Stimulated activated CD4-positive, alpha-beta T cell treated with anti-CD3 and anti-CD28 coated beads, Interleukin-1b, Interleukin-23, amount 100 ng/mL, for 1 hour (primary cell): ENCODE results near the gene EDIL3.

Experiments used
- DNase-seq, 2 donors: peaks; one replicate each; pipeline ENCODE4 v3.0.0-alpha.2; 2020; ENCODE audit warnings: low read depth in 2 of 2

EDIL3 gene, protein sequence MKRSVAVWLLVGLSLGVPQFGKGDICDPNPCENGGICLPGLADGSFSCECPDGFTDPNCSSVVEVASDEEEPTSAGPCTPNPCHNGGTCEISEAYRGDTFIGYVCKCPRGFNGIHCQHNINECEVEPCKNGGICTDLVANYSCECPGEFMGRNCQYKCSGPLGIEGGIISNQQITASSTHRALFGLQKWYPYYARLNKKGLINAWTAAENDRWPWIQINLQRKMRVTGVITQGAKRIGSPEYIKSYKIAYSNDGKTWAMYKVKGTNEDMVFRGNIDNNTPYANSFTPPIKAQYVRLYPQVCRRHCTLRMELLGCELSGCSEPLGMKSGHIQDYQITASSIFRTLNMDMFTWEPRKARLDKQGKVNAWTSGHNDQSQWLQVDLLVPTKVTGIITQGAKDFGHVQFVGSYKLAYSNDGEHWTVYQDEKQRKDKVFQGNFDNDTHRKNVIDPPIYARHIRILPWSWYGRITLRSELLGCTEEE

DNA sequence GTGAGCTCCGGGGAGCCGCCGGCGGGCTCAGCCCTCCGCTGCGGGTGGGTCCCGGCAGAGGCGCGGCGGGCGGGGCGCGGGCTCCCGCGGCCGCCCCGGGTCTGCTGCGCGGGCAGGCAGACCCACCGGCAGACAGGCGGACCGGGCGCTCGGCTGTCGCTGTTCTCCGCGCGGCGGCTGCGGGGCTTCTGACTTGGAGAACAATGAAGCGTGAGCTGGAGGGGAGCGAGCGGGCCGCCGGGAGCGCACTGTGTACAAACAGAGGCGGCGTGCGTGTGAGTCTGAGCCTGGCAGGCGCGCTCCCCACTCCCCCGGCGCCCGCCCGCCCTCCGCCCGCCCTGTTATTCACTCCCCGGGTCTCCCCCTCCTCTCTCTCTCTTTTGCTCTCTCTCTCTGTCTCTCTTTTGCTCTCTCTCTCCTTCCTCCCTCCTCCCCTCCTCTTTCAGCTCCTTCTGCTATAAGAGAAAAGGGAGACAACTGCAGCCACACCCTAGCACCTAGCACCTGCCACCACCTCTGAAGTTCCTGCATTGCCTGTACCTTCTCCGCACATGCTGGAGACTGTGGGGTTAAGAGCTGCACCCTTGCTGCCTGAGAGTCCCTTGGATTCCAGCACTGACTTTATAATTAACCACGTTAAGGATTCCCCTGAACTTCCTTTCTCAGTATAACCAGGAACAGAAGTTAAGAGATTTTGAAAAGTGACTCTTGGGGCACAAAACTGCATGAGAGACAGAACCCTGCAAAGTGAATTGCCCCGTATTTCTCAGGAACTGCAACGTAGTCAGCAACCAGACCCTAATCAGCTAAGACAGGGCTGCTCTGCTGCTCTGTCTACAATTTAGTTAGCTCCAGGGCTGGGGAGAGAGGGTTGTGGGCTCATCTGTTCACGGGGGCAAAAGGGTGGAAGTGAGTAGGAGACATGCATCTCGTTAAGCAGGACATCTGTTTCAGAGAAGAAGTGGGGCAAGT lies at the start of gene EDIL3:
EDIL3 (minus strand) TSS at position 277 of the 972 bp plus-strand sequence. CDS start 506 bp downstream, outside the sequence.
- no peak for DNase-seq

DNA sequence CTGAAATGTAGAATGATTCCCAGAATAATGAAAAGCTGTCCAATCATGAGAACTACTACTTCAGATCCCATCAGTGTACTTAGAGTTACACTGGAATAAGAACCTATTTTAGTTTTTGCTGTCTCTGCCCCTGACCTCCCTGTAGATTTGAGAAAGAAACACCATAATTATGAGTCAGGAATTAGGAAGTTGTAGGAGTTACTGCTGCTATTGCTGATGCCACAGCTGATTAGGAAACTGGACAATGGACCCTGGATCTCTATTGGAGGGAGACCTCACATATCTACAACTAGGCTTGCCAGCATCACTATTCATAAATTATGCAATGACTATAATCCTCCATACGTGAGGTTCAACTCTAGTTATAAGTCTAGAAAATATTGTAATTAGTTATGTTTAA lies 48.8 kb upstream of the EDIL3 start:
- no peak for DNase-seq

- no peak for DNase-seq
Measured at GRCh38 chr5:84430863-84431663, 46.4 kb upstream of the EDIL3 start.

DNA sequence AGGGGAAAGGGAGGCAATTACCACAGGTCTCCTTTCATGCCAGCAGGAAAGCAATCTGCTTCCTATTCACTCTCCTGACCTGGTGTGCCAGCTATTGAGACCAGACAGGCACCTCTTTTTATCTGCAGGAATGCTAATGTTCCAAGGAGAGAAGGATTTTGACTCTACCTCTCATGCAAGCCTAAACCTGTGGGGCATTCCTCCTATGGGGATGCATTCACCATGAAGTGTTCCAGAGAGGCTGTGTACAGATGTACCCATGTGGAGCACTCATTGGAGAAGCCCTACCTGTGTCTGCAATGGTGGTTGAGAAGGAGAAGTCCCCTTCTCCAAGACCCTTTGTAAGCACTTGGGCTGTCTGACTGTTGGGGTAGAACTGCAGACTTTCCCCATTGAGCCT lies 45.4 kb upstream of the EDIL3 start:
- no peak for DNase-seq

DNA sequence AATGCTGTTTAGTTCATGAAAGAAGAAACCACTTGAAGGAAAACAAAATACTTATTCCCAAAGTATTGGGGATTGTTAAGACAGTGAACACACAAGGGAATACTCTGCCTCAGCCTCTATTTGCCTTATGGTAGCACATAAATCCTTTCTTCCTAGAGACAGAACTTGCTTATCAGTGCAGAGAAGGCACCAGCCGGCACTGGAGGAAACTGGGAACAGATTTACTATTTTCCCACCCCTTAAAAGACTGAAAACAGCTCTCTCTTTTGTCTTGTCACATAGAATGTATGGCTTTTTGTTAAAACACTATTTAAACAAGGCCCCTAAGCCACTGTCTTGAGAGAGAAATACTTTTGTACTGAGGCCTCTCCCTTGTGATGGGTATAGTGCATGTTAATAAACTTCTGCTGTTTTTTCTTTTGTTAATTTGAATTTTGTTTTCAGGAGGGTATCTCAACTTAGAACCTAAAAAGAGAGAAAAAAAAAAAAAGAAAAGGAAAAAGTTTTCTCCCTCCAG lies 40.7 kb upstream of the EDIL3 start:
- DNase-seq, result no peak

GRCh38 chr5:84419742-84420141 lies 35.1 kb upstream of the EDIL3 start:
- DNase-seq, result no peak

GRCh38 chr5:84411832-84412605 lies 27.3 kb upstream of the EDIL3 start:
- DNase-seq, result no peak

DNA sequence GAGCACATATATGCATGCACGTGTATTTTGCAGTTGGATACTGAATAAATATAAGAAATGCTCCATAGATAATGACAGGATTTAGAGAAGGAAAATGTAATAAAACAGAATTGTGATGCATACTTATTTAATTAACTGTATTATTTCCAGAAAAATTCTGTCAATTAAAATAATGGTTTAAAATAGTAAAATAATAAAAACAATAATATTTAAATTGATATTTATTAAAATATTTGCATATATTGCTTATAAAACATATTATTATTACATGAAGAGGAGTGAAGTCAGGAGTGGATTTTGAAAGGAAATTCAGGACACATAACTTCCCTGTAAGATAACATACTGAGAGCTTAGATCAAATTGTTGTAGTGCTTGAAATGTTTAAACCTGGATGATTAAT lies 21.4 kb upstream of the EDIL3 start:
- DNase-seq, result no peak

DNA sequence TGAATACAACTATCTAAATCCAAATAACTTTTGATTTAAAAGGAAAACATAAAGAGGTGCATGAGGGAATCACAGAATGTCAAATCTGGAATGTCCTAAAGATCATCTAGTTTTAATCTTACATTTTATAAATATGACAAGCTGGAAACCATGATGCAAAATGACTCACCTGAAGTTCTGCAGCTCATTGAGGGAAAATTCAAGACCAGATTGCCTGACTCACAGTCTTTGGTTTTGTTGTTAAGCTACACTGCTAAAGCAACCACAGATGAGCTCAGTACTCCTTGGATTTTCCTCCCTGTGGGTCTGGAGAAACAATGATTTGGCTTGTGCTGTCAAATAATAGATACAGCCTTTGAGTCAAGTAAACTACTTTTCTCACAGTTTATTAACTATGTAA lies 19.1 kb upstream of the EDIL3 start:
- no peak for DNase-seq

- DNase-seq, result no peak
Measured at GRCh38 chr5:84397385-84397784, 12.7 kb upstream of the EDIL3 start.

GRCh38 chr5:84393969-84394368 lies 9.3 kb upstream of the EDIL3 start:
- no peak for DNase-seq

DNA sequence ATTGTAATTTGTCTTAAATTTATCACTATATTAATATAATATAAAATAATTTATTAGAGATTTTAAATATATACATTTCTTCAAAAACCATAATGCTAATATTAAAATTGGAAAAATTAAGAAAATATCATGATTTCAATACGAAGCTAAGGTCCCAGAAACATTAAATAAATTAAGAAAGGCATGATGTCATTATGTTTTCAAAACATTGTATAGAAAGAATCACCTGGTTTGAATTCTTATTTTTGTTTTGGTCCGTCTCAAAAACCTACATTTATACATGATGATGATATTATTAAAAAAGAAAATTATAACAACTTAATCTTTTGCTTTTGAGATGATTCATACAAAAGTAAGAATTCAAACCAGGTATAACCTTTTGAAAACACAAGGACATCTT lies 8.2 kb upstream of the EDIL3 start:
- no peak for DNase-seq

GRCh38 chr5:84385705-84386104 lies 1.0 kb upstream of the EDIL3 start:
- DNase-seq, result no peak

- DNase-seq, result no peak
Measured at GRCh38 chr5:84383816-84384603, 670 bp downstream of the EDIL3 start.

- DNase-seq, result no peak
Measured at GRCh38 chr5:84383296-84383815, 1.3 kb downstream of the EDIL3 start.

GRCh38 chr5:84382363-84383295 lies 2.1 kb downstream of the EDIL3 start:
- no peak for DNase-seq

GRCh38 chr5:84381502-84382362 lies 2.9 kb downstream of the EDIL3 start:
- no peak for DNase-seq

GRCh38 chr5:84379749-84380148 lies 4.9 kb downstream of the EDIL3 start:
- DNase-seq, result no peak
